GM21390 (cell line): ENCODE data around the gene TESPA1.
A peak's percentile ranks its signal among the peaks of the same experiment; 100 is the strongest.

Experiments used
- ATAC-seq: cut with Tn5 transposase; IDR thresholded peaks from one replicate; pipeline ENCODE4 v1.9.1; 2021; ENCODE audit not compliant: unreplicated experiment

Gene TESPA1

GRCh38 chr12:54983536-54984101 is 943 bp downstream of the TESPA1 start:
- ATAC-seq, result no peak

GRCh38 chr12:54981796-54982195 is 2.8 kb downstream of the TESPA1 start:
- no peak for ATAC-seq

DNA sequence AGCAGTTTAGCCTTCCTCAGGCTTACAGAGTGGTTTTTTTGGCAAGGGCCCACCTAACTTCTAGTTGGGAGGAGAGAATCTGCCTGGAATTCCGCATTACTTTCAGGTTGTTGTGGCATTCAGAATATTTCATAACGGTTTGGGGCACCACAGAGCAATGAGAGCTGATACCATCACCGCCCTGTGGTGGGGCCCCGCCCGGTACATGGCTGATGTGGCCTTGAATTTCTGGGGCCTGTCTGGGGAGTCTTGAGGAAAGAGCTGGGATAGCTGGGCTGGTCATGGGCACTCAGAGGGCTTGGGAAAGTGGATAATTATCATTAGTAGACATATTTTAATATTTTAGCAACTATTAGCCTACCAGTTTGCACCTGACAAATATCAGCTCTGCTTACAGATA is 4.2 kb downstream of the TESPA1 start:
- ATAC-seq, result no peak

- no peak for ATAC-seq
These were observed 6.7 kb downstream of the TESPA1 start for GRCh38 chr12:54977857-54978256.

GRCh38 chr12:54977155-54977554 is 7.4 kb downstream of the TESPA1 start:
- no peak for ATAC-seq

- no peak for ATAC-seq
These were observed 8.7 kb downstream of the TESPA1 start for GRCh38 chr12:54975875-54976274.

- no peak for ATAC-seq
These were observed 9.3 kb downstream of the TESPA1 start for GRCh38 chr12:54975272-54975671.

- ATAC-seq, result no peak
These were observed 10.3 kb downstream of the TESPA1 start for GRCh38 chr12:54974279-54974678.

- no peak for ATAC-seq
These were observed 11.0 kb downstream of the TESPA1 start for GRCh38 chr12:54973556-54973955.

- no peak for ATAC-seq
These were observed 13.8 kb downstream of the TESPA1 start for GRCh38 chr12:54970741-54971140.

DNA sequence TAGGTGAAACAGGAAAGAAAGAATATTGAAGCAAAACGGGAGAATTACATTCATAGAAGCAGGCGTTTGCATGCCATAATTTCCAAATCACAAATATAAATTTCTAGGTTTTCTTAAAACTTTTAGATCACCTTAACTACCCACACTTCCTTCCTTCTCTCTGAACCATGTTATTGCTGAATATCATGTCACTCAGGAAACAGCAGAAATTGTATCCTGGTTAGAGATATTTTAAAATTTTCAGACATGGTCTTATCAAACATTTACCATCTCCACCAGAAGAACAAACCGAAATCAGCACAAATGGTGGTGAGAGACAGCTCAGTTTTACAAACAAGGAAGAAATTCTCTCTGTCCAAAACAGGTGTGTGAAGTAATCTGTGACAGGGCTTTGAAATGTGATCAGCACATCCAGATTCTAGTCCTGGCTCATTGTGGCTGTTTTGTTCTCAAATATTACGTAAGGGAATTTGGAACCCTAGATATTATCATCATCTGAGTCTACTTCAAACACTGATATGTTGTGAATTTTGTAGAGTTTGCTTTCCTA is 16.3 kb downstream of the TESPA1 start:
- ATAC-seq, result no peak

GRCh38 chr12:54967461-54967860 is 17.1 kb downstream of the TESPA1 start:
- no peak for ATAC-seq

DNA sequence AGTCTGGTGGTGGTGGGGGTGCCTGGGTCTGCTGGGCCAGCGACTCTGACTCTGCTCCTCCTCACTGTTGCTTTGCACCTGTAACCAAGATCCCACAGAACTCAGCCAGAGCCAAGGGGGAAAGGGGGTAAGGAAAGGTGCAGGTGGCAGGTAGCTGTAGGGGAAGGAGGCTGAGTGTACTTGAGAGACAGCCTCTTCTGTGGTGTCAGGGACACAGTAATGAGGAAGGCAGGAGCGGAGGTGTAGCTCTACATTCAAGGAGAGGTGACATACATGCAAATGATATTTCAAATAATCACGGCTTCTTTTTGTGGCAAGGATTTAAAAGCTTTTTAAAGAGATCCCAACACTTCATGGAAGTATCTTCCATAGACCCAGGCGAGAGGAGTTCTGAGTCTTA is 23.4 kb downstream of the TESPA1 start:
- no peak for ATAC-seq

GRCh38 chr12:54959291-54960018 is 25.1 kb downstream of the TESPA1 start:
- ATAC-seq, result peak; percentile 70

GRCh38 chr12:54958048-54958658 is 26.4 kb downstream of the TESPA1 start:
- ATAC-seq, result no peak

DNA sequence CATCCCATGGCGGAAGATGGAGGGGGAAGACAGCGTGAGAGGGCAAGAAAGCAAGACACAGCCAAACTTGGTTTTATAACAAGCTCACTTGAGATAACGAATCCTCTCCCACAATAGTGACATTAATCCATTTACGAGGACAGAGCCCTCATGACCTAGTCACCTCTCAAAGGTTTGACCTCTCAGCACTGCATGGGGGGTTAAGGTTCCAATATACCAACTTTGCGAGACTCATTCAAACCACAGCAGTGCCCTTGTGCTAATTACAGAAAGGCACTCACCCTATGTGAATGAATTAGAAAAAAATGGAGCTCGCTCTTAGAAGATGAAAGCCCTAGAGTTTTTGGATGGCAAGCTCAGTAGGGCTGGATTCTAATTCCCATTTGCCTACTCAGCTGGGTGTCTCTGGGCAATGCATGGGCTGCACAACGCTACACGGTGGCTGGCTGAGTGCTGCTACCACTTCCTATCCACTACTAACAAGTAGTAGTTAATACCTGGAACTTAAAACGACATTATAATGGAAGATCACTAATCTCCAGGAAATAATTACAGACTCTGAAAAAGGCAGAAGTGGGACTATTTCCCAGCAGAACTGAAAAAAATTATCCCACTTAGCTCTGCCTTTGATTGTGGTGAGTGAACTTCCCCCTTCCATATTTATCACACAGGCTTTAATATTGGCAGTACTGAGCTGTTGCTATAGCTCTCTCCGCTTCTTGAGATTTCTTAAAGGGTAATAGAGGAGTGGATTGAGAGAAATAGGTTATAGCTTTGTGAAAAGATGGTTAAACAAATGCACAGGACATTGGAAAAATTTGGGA is 27.5 kb downstream of the TESPA1 start:
- ATAC-seq, result no peak

GRCh38 chr12:54956322-54956721 is 28.2 kb downstream of the TESPA1 start:
- no peak for ATAC-seq

GRCh38 chr12:54954801-54955200 is 29.8 kb downstream of the TESPA1 start:
- ATAC-seq, result no peak

DNA sequence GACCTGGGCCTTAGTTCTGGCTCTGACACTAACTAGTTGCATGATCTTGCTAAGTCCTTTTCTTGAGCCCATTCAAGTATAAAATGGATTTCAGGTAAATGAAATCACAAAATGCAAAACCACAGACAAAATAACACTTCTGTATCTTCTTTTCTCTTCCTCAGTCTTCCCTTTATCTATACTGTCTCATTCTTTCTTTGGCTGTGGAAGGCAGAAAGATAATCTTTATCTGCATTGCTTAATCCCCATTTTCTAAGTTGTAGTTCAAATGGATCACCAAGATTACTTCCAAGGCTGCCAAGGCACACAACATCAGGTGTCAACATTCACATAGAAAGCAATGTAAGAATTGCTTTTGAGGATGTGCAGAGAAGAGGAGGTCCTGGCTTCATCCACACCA is 30.3 kb downstream of the TESPA1 start:
- ATAC-seq, result no peak

- ATAC-seq, result no peak
These were observed 34.4 kb downstream of the TESPA1 start for GRCh38 chr12:54950071-54950727.
